IPS-NIHi7 (cell line): ENCODE results near the gene HHIP.

Source experiments
- DNase-seq: peaks from one replicate; pipeline ENCODE4 v3.0.0; 2012; ENCODE audit warnings: mixed read lengths; ENCODE audit errors: extremely low spot score

Gene HHIP

GRCh38 chr4:144705601-144706590 lies 59.9 kb downstream of the HHIP start:
- DNase-seq: no peak

- DNase-seq: peak; percentile 35
Observed at GRCh38 chr4:144709159-144709558, 63.2 kb downstream of the HHIP start.

- DNase-seq: no peak
Observed at GRCh38 chr4:144709793-144710525, 64.0 kb downstream of the HHIP start.

- no peak for DNase-seq
Observed at GRCh38 chr4:144710526-144710912, 64.6 kb downstream of the HHIP start.

- no peak for DNase-seq
Observed at GRCh38 chr4:144711700-144712456, 65.9 kb downstream of the HHIP start.

- DNase-seq: no peak
Observed at GRCh38 chr4:144712775-144713174, 66.8 kb downstream of the HHIP start.

GRCh38 chr4:144714166-144714565 lies 68.2 kb downstream of the HHIP start:
- no peak for DNase-seq

- no peak for DNase-seq
Observed at GRCh38 chr4:144715230-144715629, 69.3 kb downstream of the HHIP start.

GRCh38 chr4:144716778-144717177 lies 70.8 kb downstream of the HHIP start:
- DNase-seq: no peak

GRCh38 chr4:144718958-144719512 lies 73.1 kb downstream of the HHIP start:
- no peak for DNase-seq

- no peak for DNase-seq
Observed at GRCh38 chr4:144720491-144720890, 74.5 kb downstream of the HHIP start.

GRCh38 chr4:144721994-144722393 lies 76.0 kb downstream of the HHIP start:
- DNase-seq: no peak

GRCh38 chr4:144723471-144723870 lies 77.5 kb downstream of the HHIP start:
- no peak for DNase-seq

- no peak for DNase-seq
Observed at GRCh38 chr4:144729175-144729574, 83.2 kb downstream of the HHIP start.

GRCh38 chr4:144732584-144733428 lies 86.8 kb downstream of the HHIP start:
- no peak for DNase-seq

- DNase-seq: no peak
Observed at GRCh38 chr4:144733566-144733965, 87.6 kb downstream of the HHIP start.

- peak; percentile 14 for DNase-seq
Observed at GRCh38 chr4:144734522-144734921, 88.6 kb downstream of the HHIP start.

- DNase-seq: no peak
Observed at GRCh38 chr4:144738649-144739048, 92.7 kb downstream of the HHIP start.

GRCh38 chr4:144739511-144740033 lies 93.6 kb downstream of the HHIP start:
- DNase-seq: no peak

- no peak for DNase-seq
Observed at GRCh38 chr4:144740316-144740715, 94.4 kb downstream of the HHIP start.
